GM10847 (cell line): Measurements from ENCODE around the gene MTM1.

Source experiments
- POLR2A ChIP-seq: IDR thresholded peaks from 2 replicates; pipeline ENCODE4 v1.6.1; 2011; ENCODE audit not compliant: insufficient read length; ENCODE audit errors: extremely low read depth

MTM1 gene

DNA sequence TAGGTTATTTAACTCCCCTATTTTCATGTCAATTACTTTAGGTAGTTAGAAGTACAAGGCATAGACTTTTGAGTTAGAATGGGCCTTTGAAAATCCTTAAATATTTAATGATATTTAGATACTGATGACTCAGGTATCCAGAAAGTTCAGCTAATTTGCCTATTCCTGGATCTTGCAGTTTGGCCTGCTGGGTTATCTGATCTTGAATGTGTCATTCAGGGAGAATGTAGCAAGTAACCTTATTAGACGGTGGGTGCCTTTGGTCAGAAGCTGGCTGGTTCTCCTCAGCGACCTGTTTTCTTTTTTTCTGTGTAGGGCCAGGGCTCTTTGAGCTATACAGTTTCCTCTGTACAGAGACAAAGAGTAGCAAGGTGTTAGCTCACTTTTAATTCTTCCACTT is 42.0 kb downstream of the MTM1 start:
- no peak for TF ChIP-seq POLR2A

DNA sequence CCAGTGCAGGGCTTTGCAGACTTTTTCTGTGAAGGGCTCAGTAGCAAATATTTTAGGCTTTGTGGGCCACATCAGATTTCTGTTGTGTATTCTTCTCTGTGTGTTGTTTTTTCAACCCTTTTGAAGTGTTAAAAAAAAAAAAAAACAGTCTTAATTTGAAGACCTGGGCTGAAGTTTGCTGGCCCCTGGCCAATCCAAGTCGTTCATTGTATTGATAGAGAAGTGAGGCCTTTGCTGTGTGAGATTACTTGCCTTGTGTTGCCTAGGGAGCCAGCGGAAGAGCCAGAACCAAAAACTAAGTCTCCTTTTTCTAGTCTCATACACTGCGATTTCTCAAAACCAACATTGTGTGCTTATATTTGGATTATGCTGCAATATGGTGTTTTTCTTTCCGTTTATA is 46.9 kb downstream of the MTM1 start:
- no peak for TF ChIP-seq POLR2A

DNA sequence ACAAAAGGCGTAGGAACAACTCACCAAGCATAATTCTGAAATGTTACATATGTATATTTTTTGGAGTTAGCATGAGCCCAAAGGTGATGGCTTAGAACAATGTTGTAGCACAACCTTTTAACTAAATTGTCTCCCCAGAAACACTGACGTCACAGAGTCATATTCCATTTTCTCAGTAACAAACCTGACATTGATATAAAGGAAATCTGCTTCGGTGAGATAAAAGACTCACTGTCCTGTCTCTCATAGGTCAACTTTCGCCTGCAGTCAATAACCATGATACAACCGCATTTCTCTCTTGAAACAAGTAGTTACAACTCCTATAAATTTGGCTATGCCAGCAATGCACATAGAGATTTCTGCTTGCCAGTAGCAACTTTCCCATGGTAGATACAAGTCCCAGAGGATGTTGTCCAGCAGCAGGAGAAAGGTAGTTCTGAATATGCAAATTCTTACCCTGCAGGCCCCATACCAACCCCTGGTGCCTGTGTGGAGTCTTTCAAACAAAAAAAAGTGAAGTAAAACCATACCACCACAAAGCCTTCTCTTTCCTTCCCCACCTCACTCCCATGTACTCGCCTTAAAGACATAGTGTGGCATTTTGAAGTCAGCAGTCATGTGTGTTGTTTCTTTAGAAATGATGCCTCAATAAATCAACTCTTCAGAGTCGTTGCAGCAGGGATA is 47.9 kb downstream of the MTM1 start:
- no peak for TF ChIP-seq POLR2A

DNA sequence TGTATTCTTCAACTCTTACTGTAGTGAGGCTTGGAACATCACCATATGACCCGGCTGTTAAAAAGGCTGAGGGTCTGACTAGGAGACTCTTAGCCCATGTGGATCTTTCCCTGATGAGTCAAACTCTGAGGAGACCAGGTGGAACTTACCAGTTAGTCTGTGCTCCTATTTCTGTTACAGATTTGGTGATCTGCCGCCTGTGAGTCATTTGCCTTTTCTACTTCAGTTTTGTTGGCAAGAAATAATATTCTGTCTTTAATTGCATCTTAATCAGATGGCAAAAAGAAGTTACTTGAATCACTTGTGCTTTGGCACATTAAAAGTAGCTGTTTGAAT is 48.4 kb downstream of the MTM1 start:
- no peak for TF ChIP-seq POLR2A

DNA sequence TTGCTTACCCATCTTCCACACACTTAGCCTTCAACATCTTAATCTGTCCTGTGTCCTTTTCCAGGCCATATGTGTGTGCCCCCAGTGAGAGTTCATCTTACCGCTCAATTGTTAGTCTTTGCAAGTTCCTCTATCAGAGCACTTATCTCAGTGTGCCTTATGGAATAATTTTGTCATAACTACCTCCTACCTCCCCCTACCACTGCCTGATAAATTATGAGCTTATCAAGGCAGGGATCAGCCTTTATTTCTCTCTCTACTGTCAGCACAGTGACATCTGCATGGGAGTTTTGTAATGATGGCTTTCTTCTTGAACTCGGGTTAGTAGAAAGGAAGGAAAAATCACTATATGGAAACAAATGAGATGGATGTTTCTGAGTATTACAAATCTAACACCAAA is 53.2 kb downstream of the MTM1 start:
- no peak for TF ChIP-seq POLR2A

DNA sequence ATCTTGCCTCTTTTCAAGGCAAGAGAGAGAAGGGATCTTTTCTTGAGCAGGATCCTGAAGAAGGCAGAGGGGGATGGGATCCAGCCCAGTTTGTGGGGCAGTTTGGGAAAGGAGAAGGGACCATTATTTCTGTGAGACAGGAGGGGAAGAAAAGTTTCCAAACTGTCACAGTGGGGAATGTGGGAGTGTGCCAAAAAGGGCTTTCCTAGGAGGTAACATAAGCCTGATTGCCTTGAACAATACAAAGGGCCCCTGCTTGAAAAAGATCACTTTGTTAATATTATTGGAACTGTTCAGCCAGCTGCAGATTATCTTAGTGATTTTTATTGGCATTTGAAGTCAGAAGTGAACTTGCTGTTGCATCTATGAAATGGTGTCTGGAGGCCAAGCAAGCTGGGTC is 55.2 kb downstream of the MTM1 start:
- TF ChIP-seq POLR2A: no peak

DNA sequence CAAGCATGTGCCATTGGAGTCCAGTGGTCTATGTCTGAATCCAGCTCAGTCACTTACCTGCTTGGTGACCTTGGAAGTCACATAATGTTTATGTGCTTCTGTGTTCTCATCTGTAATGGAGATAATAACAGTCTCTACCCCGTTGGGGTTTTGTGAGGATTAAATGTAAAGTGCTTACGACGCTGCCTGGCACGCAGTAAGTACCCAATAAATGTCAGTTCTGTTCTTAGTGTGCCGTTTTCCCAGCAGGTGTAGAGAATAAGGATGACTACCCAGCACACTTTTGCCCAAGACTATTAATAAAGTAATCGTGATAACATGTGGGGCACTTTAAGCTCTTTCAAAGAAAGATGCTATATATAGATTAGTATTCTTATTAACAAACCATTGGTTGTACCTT is 56.7 kb downstream of the MTM1 start:
- TF ChIP-seq POLR2A: no peak

DNA sequence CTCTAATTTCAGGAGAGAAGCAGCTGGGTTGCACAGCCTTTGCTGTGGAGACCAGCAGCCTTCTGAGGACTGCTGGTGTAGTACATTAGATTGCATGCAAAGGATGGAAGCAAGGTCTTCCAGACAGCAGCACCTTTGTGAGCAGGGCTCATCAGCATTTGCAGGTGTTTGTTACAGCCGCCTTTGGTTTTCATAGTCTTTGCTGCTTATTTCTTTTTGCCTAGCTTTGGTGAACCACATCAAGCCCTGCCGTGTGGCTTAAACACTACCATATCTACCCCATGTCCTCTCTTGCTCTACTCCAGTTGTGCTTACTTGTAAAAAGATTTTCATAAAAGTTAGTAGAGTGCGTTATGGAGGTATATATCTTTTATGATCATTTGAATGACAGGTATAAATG is 57.5 kb downstream of the MTM1 start:
- no peak for TF ChIP-seq POLR2A

DNA sequence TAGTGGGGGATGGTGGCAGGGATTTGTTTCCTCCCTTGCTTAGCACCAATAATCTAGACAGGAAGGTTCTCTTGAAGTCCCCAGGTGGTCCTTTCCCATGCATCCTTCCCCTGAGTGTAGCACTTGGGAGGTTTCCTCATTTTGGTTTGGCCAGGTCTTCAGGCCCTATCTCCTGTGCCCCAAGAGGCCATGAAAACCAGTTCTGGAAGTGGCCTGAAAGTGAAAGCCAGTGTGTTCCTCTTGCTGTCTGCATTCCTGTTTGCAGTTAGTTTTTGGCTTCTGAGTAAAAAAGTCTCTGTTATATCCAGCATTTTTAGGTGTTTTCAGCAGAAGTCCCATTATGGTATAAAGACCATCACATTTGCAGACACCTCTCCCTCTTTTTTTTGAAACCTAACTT is 59.5 kb downstream of the MTM1 start:
- TF ChIP-seq POLR2A: no peak

DNA sequence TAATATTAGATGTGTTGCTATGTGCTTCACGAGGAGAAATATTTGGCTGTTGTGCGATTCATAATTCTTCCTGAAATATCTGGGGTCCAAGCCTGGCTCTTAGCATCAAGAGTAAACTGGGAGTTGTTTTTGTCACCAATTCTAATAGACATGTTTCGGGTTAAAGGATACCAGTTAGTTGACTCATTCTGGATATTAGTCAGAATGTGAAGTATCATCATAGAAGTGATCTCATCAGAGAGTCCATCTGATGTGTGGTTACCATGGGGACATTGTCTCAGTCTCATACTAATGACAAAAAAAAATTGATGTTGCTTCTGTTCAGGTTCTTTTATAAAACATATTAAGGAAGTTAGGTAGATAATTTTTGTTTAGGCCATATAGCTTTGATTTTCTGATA is 67.5 kb downstream of the MTM1 start:
- no peak for TF ChIP-seq POLR2A

DNA sequence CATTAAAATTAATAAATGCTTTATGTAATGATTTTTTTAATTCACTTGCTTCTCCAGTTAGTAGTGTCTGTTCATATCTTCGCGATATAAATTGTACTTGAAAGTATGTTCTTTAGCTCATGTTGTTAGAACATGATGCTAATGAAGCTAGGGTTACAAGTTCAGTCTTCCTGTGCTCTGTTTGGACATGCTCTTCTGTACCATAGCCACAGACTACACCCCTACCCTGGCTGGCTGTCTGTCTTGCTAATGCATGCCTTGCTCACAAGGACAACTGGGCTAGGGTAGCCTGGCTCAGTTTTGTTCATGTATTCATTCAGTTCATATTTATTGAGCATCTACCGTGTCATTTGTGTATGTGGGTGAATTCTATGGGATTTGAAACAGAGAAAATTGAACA is 74.0 kb downstream of the MTM1 start:
- TF ChIP-seq POLR2A: no peak

DNA sequence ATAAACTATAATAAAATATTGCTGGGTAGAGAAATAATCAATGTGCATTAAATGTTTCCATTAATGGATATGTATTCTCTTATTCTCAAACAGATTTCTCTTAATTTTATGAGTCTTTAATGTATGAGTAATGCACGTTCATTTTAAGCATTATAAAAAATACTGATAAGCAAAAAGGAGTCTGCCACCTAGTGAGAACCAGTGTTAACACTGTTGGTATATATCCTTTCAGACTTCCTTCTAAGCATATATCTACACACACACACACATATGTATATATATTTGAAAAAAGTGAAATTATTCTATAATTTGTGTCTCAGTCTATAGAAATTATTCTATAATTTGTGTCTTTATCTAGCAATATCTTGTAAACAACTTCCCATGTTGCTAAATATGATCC is 74.8 kb downstream of the MTM1 start:
- no peak for TF ChIP-seq POLR2A

DNA sequence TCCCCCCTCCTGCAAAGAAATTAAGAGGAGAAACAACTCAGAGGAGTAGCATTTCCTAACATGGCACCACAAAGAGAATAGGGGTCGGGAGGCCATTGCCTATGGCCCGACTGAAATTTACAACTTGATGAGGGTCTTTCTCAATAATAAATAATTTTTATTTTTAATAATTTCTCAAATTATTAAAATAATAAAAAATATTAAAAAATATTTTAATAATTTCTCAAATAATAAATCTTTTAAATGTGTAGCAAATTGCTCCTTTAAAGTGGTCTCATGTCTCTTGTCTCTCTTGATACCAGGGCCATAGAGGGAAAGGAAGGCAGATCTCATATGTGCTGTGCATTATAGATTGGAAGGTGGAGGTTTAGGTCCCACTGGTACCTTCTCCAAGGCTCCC is 75.5 kb downstream of the MTM1 start:
- no peak for TF ChIP-seq POLR2A

DNA sequence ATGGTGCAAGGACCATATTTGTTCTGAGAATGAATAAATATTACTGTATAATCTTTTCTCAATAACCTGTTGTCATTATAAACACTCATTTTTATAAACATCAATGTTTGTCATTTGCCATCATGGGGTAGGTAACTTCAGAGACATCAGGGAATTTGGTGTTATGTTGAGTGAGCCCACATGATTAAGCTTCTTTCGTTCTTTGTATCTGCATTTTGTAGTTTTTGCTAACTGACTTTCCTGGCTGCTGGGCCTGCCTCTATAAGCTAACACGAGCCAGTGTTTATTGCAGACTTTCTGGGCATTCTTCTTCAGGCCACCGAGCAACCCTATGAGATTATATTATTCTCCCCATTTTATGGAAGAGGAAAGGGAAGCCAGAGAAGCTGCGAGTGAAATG is 76.0 kb downstream of the MTM1 start:
- no peak for TF ChIP-seq POLR2A

DNA sequence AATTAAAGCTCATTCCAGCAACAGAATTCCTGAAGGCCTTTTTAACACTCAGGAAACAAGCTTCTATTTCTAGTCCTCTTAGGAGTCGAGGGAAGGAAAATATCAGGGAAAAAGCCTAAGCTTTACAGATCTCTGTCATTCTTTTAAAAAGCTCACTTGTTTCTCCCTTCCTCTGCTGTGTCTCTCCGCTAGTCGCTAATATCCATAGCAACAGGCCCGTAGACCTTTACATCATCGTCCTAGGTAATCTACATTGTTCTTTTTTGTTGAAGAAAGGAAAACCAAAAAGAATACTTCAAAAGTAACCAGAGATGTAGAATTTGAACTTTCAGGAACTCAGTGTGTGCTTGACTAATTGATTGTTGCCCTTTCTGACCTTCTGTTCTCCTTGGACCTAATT is 78.9 kb downstream of the MTM1 start:
- no peak for TF ChIP-seq POLR2A

DNA sequence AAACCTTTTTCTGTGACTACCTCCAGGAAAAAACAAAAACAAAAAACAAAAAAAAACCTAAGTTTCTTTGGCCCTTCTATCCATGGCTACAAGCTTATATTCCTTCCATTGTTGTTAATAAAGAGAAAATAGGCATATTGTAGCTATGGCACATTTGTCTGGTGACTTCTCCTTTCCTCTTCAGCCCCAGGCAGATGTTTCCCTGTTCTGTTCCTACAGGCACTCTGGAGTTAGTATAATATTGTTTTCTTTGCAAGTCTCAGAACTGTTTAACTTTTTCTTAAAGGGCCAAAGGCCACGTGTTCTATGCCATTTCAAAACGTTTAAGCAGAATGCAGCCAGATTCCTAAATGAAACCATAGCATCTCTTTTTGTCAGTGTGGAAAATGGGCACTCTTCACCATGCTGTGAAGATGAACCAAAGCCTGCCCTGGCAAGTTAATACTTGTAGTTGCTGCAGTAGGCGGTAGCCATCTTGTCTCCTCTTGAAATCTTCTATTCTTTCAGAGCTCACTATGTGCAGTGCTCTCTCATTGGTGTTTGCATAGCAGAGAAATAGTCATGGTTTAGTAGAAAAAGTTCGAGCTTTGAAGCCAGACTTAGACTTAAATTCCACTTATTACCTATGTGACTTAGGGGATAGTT is 80.0 kb downstream of the MTM1 start:
- no peak for TF ChIP-seq POLR2A
